GM18873 (cell line): ENCODE results near the gene ZFAND5.

Experiments
- ATAC-seq: cut with Tn5 transposase; IDR thresholded peaks from one replicate; pipeline ENCODE4 v1.9.1; 2021; ENCODE audit warnings: mild to moderate bottlenecking, moderate library complexity, moderate number of reproducible peaks; ENCODE audit not compliant: unreplicated experiment, low FRiP score

ZFAND5 gene

DNA sequence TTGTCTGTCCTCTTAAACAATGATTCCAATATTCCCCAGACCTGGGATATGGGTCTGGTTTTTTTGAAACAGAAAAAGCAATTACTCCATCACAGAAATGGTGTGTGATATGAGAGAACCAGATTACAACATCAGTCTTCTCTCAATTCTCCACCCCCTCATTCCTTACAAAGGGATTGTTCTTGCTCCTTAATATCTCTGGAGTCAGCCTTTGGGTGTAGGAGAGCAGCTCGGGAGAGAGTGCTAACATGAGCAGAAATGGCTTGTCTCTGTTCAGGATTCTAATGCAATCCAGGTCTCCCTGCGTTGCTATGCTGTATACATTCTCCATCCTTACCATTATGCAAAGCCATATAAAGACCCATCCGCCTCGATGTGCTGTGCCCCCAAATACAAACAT lies 32.7 kb downstream of the ZFAND5 start:
- ATAC-seq = no peak

DNA sequence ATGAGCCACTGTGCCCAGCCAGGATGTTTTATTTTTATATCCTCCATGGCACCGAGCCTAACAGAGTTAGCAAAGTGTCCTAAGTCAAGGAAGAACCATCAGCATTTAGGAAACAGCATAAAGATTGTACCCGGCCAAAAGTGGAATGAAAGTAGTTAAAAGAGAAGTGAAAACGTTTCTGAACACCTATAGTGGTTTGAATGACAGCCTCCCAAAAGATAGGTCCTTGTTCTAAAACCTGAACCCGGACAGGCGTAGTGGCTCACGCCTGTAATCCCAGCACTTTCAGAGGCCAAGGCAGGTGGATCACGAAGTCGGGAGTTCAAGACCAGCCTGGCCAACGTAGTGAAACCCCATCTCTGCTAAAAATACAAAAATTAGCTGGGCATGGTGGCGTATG lies 37.4 kb downstream of the ZFAND5 start:
- no peak for ATAC-seq

DNA sequence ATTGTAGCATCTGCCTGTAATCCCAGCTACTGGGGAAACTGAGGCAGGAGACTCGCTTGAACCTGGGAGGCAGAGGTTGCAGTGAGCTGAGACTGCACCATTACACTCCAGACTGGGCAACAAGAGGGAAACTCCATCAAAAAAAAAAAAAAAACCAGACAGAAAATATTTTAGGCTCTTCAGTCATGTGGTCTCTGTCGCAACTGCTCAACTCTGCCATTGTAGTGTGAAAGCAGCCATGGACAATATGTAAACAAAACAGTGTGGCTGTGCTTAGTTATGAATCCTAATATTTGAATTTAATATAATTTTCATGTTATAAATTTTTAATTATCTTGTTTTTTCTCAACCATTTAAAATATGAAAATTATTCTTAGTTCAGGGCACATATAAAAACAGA lies 38.4 kb downstream of the ZFAND5 start:
- ATAC-seq = no peak

DNA sequence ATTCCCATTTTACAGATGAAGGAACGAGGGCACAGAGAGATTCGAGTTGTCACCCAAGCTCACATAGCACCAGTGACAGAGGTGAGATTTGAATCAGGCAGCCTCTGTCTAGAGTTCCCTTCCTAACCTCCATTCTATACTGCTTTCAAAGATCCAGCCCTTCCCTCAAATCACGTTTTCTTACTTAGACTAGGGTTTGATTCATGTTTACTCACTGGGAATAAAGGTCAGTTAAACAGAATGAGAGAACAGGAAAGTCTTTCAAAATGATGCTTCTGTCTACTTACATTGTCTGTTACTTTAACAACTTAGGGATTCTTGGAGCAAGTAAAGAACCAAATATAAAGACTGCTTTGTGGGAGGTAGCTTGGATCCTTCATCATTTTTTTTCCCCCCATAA lies 40.0 kb downstream of the ZFAND5 start:
- no peak for ATAC-seq

GRCh38 chr9:72322678-72323077 lies 42.3 kb downstream of the ZFAND5 start:
- no peak for ATAC-seq

DNA sequence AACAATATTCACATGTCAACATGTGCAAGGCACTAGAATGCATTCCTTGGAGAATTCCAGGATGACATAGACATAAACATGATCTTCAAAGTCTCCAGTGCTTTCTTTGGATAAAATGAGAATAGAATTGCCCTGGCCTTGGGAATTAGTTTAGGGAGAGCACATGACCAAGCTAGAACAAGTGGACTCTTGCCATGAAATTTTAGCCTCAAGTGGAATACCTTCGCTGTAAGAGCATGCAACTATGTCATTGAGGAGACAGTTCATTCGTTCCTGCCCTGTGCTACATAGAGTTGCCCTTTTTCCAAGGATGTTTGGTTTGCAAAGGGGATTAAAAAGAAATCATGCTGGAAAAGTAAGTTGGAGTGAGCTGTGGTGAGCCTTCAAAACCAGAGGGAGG lies 42.7 kb downstream of the ZFAND5 start:
- no peak for ATAC-seq

GRCh38 chr9:72315510-72316311 lies 49.3 kb downstream of the ZFAND5 start:
- no peak for ATAC-seq

DNA sequence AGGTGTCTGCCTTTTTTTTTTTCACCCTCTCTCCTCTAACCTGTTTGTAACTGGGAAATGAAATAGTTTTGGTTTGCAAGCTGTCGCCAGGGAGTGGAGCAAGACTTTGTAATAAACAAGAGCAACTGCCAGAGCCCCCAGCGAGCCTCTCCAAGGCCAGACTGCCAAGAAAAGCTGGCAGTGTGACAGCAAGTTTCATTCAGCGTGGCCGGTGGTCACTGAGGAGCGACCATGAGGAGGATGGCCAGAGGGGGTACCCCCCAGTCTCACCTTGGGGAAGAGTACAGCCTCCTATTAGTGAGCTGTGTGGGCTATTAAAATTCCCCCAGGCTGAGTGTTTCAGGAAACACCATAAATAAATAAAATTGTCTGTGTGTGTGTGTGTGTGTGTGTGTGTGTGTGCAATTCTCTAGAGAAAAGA lies 49.9 kb downstream of the ZFAND5 start:
- ATAC-seq = no peak

DNA sequence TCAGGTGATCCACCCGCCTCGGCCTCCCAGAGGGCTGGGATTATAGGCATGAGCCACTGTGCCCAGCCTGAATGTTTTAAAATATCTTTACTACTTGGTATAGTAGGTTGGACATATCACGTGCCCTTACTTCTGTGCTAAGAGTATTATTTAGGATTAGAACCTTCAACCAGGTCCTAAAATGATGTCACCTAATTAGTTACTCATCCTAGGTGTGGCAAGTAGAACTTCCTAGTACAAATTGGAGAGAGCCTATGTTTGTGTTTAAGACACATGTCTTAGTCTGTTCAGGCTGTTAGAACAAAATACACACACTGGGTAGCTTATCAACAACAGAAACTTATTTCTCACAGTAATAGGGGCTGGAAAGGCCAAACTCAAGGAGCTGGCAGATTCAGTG lies 51.5 kb downstream of the ZFAND5 start:
- no peak for ATAC-seq

DNA sequence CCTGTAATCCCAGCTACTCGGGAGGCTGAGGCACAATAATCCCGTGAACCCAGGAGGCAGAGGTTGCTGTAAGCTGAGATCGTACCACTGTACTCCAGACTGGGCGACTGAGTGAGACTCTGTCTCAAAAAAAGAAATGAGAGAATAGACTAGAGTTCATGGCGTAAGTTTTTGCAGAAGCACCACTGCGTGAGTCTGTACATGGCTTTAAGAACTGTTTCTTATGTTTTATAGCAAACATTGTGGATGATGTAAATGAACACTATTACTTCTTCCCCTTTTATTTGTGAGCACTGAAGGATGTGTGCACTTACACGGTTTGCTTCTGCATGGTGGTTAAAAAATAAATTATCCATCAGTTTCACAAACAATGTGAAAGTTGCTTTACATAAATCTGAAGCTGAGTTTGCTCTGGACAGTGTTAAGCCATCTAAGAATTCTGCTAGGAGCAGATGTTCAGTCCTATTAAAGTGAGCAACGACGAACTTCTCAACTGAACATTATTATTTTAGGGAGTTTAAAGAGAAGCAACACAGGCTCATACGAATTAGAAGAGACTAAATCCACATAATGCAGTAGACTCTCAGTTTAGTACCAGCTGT lies 52.5 kb downstream of the ZFAND5 start:
- ATAC-seq = peak; percentile 57

DNA sequence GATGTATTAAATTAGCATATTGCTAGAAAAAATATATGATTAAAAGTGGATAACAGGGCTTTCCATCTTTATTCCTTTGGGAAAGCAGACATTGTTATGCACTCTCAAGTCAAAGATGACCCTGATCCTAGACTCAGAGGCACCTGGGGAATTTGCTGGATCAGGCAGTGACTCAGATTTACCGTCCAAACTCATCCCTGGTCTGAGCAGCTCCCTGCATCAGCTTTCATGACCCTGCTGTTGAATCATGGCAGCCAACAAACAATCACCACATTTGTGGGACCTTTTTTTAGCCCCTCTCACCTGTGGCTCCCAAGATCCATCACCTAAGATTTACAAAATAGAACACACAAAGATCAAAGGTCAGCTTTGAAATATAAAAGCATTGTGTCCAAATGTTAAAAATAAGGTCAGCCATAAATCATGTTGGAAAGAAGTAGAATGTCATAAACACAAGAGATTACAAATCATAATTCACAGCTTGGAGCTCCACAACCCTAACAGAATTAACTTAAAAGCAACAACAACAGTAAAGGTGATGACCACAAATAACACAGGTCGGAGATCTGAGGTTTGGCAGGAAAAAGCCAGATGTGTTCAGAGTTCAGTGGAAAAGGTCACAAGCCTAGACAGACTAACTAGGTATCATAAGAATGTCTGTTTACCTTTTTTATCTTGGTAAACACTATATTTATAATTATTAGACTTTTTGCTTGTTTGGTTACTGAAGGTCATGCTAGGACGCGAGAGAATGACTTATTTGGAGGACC lies 55.5 kb downstream of the ZFAND5 start:
- no peak for ATAC-seq

GRCh38 chr9:72306761-72307160 lies 58.2 kb downstream of the ZFAND5 start:
- no peak for ATAC-seq

GRCh38 chr9:72305707-72306106 lies 59.3 kb downstream of the ZFAND5 start:
- ATAC-seq = no peak

- ATAC-seq = no peak
These were observed 59.9 kb downstream of the ZFAND5 start for GRCh38 chr9:72305102-72305546.

DNA sequence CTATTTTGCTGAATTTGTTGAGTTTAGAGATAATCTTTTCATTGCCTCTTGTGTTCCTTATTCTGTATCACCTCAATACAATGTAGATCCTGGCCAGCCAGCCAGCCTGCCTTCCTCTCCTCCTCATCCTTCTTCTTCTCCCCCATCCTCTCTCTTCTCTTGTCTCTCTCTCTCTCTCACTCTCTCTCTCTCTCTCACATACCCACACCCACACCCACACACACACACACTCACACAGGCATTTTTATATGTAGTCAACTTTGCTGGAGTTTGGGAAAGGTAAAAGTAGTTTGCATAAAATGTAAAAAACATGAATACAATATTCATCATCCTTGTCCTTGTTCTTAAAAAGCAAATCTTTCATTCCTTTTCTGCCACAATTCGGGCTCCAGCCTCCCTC lies 60.5 kb downstream of the ZFAND5 start:
- ATAC-seq = no peak
